Loucy (cell line): ENCODE results near the gene ZNF71.

Source experiments
- EZH2phosphoT487 ChIP-seq: fragments of 200-600 bp; IDR thresholded peaks from 2 replicates; pipeline ENCODE4 v1.6.1; 2018; ENCODE audit warnings: antibody characterized with exemption, mild to moderate bottlenecking, moderate library complexity, borderline replicate concordance
- TF ChIP-seq, protein P1 (sequence below): fragments of 200-600 bp; sonication (generic); conservative IDR thresholded peaks from 2 replicates; pipeline ENCODE4 v1.5.1; 2014; ENCODE audit warnings: mild to moderate bottlenecking, antibody characterized with exemption, low read length

DNA sequence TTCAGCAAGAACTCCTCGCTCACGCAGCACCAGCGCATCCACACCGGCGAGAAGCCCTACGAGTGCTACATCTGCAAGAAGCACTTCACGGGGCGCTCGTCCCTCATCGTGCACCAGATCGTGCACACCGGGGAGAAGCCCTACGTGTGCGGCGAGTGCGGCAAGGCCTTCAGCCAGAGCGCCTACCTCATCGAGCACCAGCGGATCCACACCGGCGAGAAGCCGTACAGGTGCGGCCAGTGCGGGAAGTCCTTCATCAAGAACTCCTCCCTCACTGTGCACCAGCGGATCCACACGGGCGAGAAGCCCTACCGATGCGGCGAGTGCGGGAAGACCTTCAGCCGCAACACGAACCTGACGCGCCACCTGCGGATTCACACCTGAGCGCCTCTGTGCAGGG, 27.3 kb downstream of the ZNF71 start:
- TF ChIP-seq, protein P1, sequence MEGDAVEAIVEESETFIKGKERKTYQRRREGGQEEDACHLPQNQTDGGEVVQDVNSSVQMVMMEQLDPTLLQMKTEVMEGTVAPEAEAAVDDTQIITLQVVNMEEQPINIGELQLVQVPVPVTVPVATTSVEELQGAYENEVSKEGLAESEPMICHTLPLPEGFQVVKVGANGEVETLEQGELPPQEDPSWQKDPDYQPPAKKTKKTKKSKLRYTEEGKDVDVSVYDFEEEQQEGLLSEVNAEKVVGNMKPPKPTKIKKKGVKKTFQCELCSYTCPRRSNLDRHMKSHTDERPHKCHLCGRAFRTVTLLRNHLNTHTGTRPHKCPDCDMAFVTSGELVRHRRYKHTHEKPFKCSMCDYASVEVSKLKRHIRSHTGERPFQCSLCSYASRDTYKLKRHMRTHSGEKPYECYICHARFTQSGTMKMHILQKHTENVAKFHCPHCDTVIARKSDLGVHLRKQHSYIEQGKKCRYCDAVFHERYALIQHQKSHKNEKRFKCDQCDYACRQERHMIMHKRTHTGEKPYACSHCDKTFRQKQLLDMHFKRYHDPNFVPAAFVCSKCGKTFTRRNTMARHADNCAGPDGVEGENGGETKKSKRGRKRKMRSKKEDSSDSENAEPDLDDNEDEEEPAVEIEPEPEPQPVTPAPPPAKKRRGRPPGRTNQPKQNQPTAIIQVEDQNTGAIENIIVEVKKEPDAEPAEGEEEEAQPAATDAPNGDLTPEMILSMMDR, result no peak
- TF ChIP-seq EZH2phosphoT487, result no peak
